T-helper 2 cell treated with Interferon-gamma antibody and Interleukin-4, amounts not matched to agents 5 μg/mL and 100 μg/mL, for 36 hours (primary cell): Measurements from ENCODE around the gene COBLL1.
"Not testable (repeated sequence)": the region's sequence is repeated elsewhere in the genome, so short reads cannot be mapped to it uniquely, and the experiment has no call there.

Experiments
- DNase-seq: peaks from one replicate; pipeline ENCODE4 v3.0.0; 2021; ENCODE audit warnings: low spot score
- H3K27ac Mint-ChIP-seq: one replicate; pipeline ENCODE4 v1.8.0; 2021; ENCODE audit warnings: mild to moderate bottlenecking, mixed read lengths
- H3K27me3 Mint-ChIP-seq: one replicate; pipeline ENCODE4 v1.8.0; 2021; ENCODE audit warnings: low read depth, mixed read lengths
- H3K36me3 Mint-ChIP-seq: one replicate; pipeline ENCODE4 v1.8.0; 2021; ENCODE audit warnings: low read depth, mixed read lengths
- H3K4me1 Mint-ChIP-seq: one replicate; pipeline ENCODE4 v1.8.0; 2021; ENCODE audit warnings: low read depth, mixed read lengths
- H3K4me3 Mint-ChIP-seq: one replicate; pipeline ENCODE4 v1.8.0; 2022; ENCODE audit warnings: mild to moderate bottlenecking, moderate library complexity, mixed read lengths
- H3K9me3 Mint-ChIP-seq: one replicate; pipeline ENCODE4 v1.8.0; 2021; ENCODE audit warnings: mixed read lengths

Gene COBLL1

DNA sequence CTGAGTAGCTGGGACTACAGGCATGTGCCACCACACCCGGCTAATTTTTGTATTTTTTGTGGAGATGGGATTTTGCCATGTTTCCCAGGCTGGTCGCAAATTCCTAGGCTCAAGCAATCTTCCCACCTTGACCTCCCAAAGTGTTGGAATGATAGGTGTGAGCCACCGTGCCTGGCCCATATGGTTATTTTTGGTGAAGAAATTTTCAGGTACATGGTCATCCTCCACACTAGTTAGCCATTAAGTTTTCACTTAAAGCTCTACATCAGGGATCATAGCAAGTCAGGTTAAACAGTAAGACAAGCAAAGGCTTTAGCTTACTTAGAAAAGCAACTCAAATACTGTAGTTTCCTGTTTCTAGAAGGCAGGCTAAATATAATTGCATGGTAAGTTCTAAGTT is 116.1 kb downstream of the COBLL1 start:
- DNase-seq: no peak
- Mint-ChIP-seq H3K27ac (no peak overlapping the region), H3K9me3 (no peaks in the 10 kb centered on the region), H3K27me3 (no peaks in the 10 kb centered on the region), H3K4me1 (no peaks in the 10 kb centered on the region), H3K4me3 (no peak overlapping the region), H3K36me3 (no peaks in the 10 kb centered on the region)

- H3K27ac Mint-ChIP-seq: no peak overlapping the region
- H3K4me1 Mint-ChIP-seq: no peaks in the 10 kb centered on the region
- no peaks in the 10 kb centered on the region for H3K36me3 Mint-ChIP-seq
- H3K27me3 Mint-ChIP-seq: no peaks in the 10 kb centered on the region
- H3K4me3 Mint-ChIP-seq: no peak overlapping the region
- no peaks in the 10 kb centered on the region for H3K9me3 Mint-ChIP-seq
- no peak for DNase-seq
These were observed 118.8 kb downstream of the COBLL1 start for GRCh38 chr2:164722616-164723338.

DNA sequence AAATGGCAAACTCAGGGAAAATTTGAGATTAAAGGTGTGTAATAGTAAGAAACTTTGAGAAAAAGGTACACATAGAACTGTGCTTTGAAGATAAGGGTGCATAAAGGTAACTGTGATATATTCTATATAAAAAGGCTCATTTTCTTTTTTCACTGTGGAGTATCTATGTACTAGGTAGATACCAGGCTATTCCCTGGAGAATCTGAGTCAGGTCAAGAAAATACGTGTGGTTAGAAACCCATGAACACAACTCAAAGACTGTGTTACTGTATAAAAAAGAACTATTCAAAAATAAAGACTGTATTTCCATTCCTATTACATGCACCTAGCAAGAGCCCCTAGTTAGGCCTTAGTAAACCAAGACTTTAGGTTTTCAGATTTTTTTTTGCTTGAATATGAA is 120.2 kb downstream of the COBLL1 start:
- Mint-ChIP-seq H3K4me1 (no peaks in the 10 kb centered on the region), H3K9me3 (no peaks in the 10 kb centered on the region), H3K27ac (no peak overlapping the region), H3K36me3 (no peaks in the 10 kb centered on the region), H3K4me3 (no peak overlapping the region), H3K27me3 (no peaks in the 10 kb centered on the region)
- DNase-seq: no peak

GRCh38 chr2:164719996-164720941 is 121.4 kb downstream of the COBLL1 start:
- Mint-ChIP-seq H3K4me1 (no peaks in the 10 kb centered on the region), H3K36me3 (no peaks in the 10 kb centered on the region), H3K27ac (no peak overlapping the region), H3K4me3 (no peak overlapping the region), H3K27me3 (no peaks in the 10 kb centered on the region), H3K9me3 (no peaks in the 10 kb centered on the region)
- DNase-seq: no peak

- Mint-ChIP-seq H3K9me3 (no peaks in the 10 kb centered on the region), H3K4me3 (no peak overlapping the region), H3K27me3 (no peaks in the 10 kb centered on the region), H3K27ac (no peak overlapping the region), H3K4me1 (no peaks in the 10 kb centered on the region), H3K36me3 (no peaks in the 10 kb centered on the region)
- no peak for DNase-seq
These were observed 124.4 kb downstream of the COBLL1 start for GRCh38 chr2:164717000-164717803.

- DNase-seq: no peak
- Mint-ChIP-seq H3K4me1 (no peaks in the 10 kb centered on the region), H3K27me3 (no peaks in the 10 kb centered on the region), H3K4me3 (no peak overlapping the region), H3K9me3 (no peaks in the 10 kb centered on the region), H3K36me3 (no peaks in the 10 kb centered on the region), H3K27ac (no peak overlapping the region)
These were observed 127.2 kb downstream of the COBLL1 start for GRCh38 chr2:164714471-164714870.

- Mint-ChIP-seq H3K27ac (no peak overlapping the region), H3K36me3 (no peaks in the 10 kb centered on the region), H3K4me3 (no peak overlapping the region), H3K4me1 (no peaks in the 10 kb centered on the region), H3K9me3 (no peaks in the 10 kb centered on the region), H3K27me3 (no peaks in the 10 kb centered on the region)
- no peak for DNase-seq
These were observed 129.9 kb downstream of the COBLL1 start for GRCh38 chr2:164711766-164712138.

GRCh38 chr2:164710837-164711765 is 130.5 kb downstream of the COBLL1 start:
- H3K9me3 Mint-ChIP-seq: no peaks in the 10 kb centered on the region
- H3K36me3 Mint-ChIP-seq: no peaks in the 10 kb centered on the region
- no peaks in the 10 kb centered on the region for H3K4me1 Mint-ChIP-seq
- no peaks in the 10 kb centered on the region for H3K27me3 Mint-ChIP-seq
- no peak overlapping the region for H3K4me3 Mint-ChIP-seq
- H3K27ac Mint-ChIP-seq: no peak overlapping the region
- no peak for DNase-seq

GRCh38 chr2:164710252-164710836 is 131.3 kb downstream of the COBLL1 start:
- H3K4me1 Mint-ChIP-seq, H3K36me3 Mint-ChIP-seq, DNase-seq, H3K9me3 Mint-ChIP-seq, H3K27ac Mint-ChIP-seq, H3K27me3 Mint-ChIP-seq, H3K4me3 Mint-ChIP-seq: not testable (repeated sequence)

- H3K27ac Mint-ChIP-seq: no peak overlapping the region
- no peak for DNase-seq
- H3K9me3 Mint-ChIP-seq: no peaks in the 10 kb centered on the region
- no peaks in the 10 kb centered on the region for H3K36me3 Mint-ChIP-seq
- H3K4me3 Mint-ChIP-seq: no peak overlapping the region
- H3K27me3 Mint-ChIP-seq: no peaks in the 10 kb centered on the region
- H3K4me1 Mint-ChIP-seq: no peaks in the 10 kb centered on the region
These were observed 135.1 kb downstream of the COBLL1 start for GRCh38 chr2:164706522-164706921.

DNA sequence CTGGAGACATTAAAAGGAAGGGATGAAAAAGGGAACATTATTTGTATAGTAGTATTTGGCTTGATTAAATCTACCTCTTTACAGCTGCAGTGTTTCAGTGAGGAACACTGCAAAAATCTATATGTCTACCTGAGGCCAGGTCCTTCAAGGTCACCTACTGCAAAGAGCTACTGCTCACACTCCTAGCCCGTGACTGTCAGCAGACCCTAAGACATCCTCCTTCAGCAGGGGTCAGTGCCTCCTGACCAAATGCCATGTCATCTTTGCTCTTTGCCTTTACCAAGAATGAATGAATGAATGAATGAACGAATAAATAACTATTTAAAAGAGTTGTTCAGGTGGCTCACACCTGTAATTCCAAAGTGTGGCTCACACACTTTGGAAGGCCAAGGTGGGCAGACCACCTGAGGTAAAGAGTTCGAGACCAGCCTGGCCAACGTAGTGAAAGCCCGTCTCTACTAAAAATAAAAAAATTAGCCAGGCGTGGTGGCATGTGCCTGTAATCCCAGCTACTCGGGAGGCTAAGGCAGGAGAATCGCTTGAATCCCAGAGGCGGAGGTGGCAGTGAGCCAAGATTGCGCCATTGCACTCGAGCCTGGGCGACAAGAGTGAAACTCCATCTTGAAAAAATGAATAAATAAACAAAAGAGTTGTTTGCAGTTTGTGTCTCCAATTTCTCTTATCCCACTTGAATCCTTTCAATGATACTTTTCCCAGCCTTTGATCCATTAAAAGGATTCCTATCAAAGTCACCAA is 136.0 kb downstream of the COBLL1 start:
- H3K36me3 Mint-ChIP-seq: no peaks in the 10 kb centered on the region
- H3K9me3 Mint-ChIP-seq: no peaks in the 10 kb centered on the region
- H3K27me3 Mint-ChIP-seq: no peaks in the 10 kb centered on the region
- no peaks in the 10 kb centered on the region for H3K4me1 Mint-ChIP-seq
- DNase-seq: no peak
- no peak overlapping the region for H3K27ac Mint-ChIP-seq
- no peak overlapping the region for H3K4me3 Mint-ChIP-seq

- Mint-ChIP-seq H3K27ac (no peak overlapping the region), H3K9me3 (no peaks in the 10 kb centered on the region), H3K36me3 (no peaks in the 10 kb centered on the region), H3K27me3 (no peaks in the 10 kb centered on the region), H3K4me3 (no peak overlapping the region), H3K4me1 (no peaks in the 10 kb centered on the region)
- no peak for DNase-seq
These were observed 137.5 kb downstream of the COBLL1 start for GRCh38 chr2:164703915-164704706.
